ENCODE results near the gene DSE.

Gene DSE

GRCh38 chr6:116392132-116393013 is 21.6 kb downstream of the DSE start:
- TF ChIP-seq GATA2 (IDR thresholded peaks at IDR 0.05; ENCODE audit: low read depth, low read length) (no peak), GATA3 (IDR thresholded peaks at IDR 0.05; ENCODE audit: low read depth, low read length) (no peak)

DNA sequence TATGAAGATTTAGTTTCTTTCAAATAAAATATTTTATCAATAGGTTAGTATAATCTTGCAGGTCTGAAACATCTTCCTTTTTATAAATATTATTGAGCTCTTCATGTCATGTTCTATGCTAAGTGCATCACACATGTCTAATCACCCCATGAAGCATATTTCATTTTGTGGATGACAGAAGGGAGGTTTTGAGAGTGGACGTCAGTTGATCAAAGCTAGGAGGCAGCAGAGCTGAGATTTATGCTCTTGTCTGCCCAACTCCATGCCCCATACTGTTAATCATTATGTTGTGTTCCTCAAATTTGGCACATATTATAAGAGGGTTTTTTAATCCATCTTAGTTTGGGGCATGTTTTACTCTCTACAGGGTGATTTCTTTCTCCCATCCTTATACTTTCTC is 22.7 kb downstream of the DSE start:
- TF ChIP-seq GATA2 (IDR thresholded peaks at IDR 0.05; ENCODE audit: low read depth, low read length) (no peak), GATA3 (IDR thresholded peaks at IDR 0.05; ENCODE audit: low read depth, low read length) (no peak)

- TF ChIP-seq GATA3 (IDR thresholded peaks at IDR 0.05; ENCODE audit: low read depth, low read length) (no peak), GATA2 (IDR thresholded peaks at IDR 0.05; ENCODE audit: low read depth, low read length) (no peak)
Observed at GRCh38 chr6:116395647-116396046, 24.9 kb downstream of the DSE start.

- TF ChIP-seq GATA3 (IDR thresholded peaks at IDR 0.05; ENCODE audit: low read depth, low read length) (no peak), GATA2 (IDR thresholded peaks at IDR 0.05; ENCODE audit: low read depth, low read length) (no peak)
Observed at GRCh38 chr6:116396441-116396840, 25.7 kb downstream of the DSE start.

- TF ChIP-seq GATA3 (IDR thresholded peaks at IDR 0.05; ENCODE audit: low read depth, low read length) (no peak), GATA2 (IDR thresholded peaks at IDR 0.05; ENCODE audit: low read depth, low read length) (no peak)
Observed at GRCh38 chr6:116397914-116398313, 27.2 kb downstream of the DSE start.

DNA sequence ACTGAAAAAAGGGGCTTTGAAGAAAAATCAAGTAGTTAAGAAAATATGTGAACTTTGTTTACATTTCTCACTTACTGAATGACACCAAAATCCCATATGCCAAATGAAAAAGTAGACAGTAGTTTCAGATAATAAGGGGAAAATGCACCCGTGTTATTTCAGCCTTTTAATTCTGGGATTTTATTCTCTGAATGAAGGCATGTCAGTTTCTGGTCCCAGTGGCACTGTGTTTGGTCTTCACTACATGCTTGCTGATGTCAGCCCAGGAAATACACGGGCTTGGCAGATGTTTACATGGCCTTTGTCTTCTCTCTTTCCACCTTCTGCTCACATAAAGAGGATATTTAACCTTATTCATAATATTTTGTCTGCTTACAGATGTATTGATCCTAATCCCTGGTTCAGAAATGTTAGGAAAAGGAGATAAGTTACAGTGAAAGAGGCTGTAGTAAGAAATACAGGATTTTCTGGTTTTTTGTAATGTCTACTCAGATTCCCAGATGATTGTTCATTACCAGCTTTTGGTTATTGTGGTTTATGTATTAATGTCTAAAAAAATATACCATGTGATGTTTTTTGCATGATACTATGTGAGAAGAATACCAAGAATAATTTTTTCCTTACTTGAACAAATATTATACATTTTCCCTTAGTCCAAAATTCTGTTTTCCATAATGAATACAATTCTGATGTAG is 27.7 kb downstream of the DSE start:
- TF ChIP-seq GATA2 (IDR thresholded peaks at IDR 0.05; ENCODE audit: low read depth, low read length), result no peak
- no peak for TF ChIP-seq GATA3 (IDR thresholded peaks at IDR 0.05; ENCODE audit: low read depth, low read length)

GRCh38 chr6:116399287-116399686 is 28.5 kb downstream of the DSE start:
- TF ChIP-seq GATA3 (IDR thresholded peaks at IDR 0.05; ENCODE audit: low read depth, low read length) (no peak), GATA2 (IDR thresholded peaks at IDR 0.05; ENCODE audit: low read depth, low read length) (no peak)

GRCh38 chr6:116400328-116400727 is 29.6 kb downstream of the DSE start:
- TF ChIP-seq GATA2 (IDR thresholded peaks at IDR 0.05; ENCODE audit: low read depth, low read length), result no peak
- TF ChIP-seq GATA3 (IDR thresholded peaks at IDR 0.05; ENCODE audit: low read depth, low read length), result no peak

DNA sequence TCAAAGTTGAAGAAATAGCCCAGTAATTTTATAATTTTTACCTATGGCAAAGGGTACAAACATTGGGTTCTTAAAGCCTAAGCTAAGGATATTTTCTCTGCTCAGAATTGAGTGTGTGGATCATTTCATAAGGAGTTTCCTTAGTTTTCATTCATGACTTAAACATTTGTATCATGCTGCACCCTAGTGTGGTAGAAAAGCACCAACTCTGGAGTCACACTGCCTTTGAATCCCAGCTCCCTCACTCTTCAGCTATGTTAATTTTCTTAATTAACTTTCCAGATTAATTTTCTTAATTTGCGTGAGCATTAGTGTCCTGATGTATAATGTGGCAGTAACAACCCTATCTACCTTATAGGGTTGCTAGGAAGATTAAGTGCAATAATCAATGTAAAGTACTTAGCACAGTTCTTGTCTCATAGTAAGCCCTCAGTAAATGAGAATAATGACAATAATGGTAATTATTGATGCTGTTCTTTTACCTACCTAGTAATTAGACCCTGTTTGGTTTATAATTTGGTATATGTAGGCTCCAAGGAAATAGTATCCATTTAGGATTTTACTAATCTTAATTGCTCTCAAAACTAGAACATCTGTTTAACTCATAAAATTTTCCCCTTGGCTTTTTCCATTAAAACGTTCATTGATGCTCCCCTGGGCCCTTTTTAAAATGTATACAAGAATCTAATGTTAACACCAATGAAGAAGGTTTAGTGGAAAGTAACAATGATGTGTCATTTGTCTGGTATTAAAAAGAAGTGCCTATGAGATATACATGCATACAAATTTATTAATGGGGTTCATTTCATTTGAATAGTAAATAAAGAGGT is 31.6 kb downstream of the DSE start:
- TF ChIP-seq GATA2 (IDR thresholded peaks at IDR 0.05; ENCODE audit: low read depth, low read length) (no peak), GATA3 (IDR thresholded peaks at IDR 0.05; ENCODE audit: low read depth, low read length) (no peak)

- TF ChIP-seq GATA2 (IDR thresholded peaks at IDR 0.05; ENCODE audit: low read depth, low read length) (no peak), GATA3 (IDR thresholded peaks at IDR 0.05; ENCODE audit: low read depth, low read length) (no peak)
Observed at GRCh38 chr6:116403205-116403604, 32.5 kb downstream of the DSE start.

GRCh38 chr6:116404696-116405095 is 33.9 kb downstream of the DSE start:
- TF ChIP-seq GATA3 (IDR thresholded peaks at IDR 0.05; ENCODE audit: low read depth, low read length) (no peak), GATA2 (IDR thresholded peaks at IDR 0.05; ENCODE audit: low read depth, low read length) (no peak)

- TF ChIP-seq GATA3 (IDR thresholded peaks at IDR 0.05; ENCODE audit: low read depth, low read length) (no peak), GATA2 (IDR thresholded peaks at IDR 0.05; ENCODE audit: low read depth, low read length) (no peak)
Observed at GRCh38 chr6:116405138-116405537, 34.4 kb downstream of the DSE start.

DNA sequence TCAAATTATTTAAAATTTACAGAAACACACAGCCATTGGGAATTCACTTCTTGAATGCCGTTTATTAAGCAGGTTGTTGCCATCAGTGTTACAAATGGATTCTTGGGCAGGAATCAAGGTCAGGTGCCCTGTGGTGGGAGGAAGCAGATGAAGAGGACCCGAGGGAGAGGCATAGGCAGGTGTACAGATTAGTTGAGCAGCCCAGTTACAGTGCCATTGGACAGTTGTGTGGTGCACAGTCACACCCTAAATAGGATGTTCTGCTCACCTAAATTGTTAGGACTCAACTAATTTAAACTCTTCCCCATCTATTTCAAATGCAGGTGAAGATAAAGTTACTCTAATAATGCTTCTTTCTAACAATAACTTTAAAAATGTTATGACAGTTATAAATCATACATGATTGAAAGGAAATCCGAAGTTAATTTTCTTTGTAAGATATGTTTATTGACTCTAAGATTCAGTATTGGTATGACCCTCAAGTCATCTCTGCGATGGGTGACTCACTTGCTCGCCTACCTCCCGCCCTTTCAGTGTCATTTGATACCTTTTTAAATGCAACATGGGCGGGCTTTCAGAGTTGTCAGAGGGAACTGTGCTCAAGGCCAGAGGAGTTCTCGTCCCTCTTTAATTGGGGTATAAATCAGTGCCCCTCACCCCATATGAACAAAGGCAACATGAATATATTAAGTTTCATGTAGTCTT is 35.1 kb downstream of the DSE start:
- TF ChIP-seq GATA3 (IDR thresholded peaks at IDR 0.05; ENCODE audit: low read depth, low read length) (no peak), GATA2 (IDR thresholded peaks at IDR 0.05; ENCODE audit: low read depth, low read length) (no peak)

All from SH-SY5Y (cell line).